GM19351 (cell line): ENCODE results near the gene DPH7.
"Not testable (repeated sequence)": the region's sequence is repeated elsewhere in the genome, so short reads cannot be mapped to it uniquely, and the experiment has no call there.

Experiments
- ATAC-seq: cut with Tn5 transposase; IDR thresholded peaks from one replicate; pipeline ENCODE4 v1.9.1; 2021; ENCODE audit warnings: mild to moderate bottlenecking, moderate library complexity; ENCODE audit not compliant: unreplicated experiment

DPH7 gene

DNA sequence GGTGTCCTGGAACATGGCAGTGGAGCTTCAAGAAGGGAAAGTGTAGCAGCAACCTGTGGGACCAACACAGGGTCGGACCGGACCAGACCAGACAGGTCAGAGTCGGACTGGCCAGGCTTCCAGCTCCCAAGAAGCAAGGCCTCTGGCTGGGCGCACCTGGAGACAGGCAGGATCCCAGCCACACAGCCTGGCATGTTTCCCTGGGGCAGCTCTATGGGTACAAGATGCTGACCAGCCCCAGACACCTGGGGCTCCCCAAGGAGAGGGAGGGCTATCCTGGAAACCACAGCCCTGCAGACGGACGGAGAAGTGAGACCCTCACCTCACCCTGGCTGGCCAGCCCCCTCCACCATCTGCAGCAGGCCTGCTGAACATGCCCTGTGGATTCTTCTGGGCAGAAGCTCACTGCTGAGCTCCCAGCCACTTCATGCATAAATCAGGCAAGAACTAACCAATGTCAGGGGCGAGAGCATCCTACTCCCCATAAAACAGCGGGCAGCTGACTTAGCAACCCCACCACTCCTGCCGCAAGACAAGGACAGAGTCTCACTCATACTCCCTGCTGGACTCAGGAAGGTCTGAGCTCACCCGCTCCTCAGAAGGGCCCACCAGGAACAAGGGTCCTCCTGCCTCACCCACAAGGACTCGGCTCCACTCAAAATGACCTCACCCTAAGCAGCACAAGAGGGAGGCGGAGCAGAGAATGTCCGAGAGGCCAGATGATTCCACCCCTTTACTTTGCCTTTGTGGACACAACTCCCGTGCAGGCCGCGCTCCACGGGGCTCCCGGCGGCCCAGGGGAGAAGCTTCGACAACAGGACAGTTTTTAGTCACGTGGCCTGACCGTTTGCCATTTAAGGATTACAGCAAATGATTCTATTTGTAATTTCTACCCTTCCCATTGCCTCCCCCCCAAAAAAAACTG, 2.9 kb upstream of the DPH7 start:
- no peak for ATAC-seq

DNA sequence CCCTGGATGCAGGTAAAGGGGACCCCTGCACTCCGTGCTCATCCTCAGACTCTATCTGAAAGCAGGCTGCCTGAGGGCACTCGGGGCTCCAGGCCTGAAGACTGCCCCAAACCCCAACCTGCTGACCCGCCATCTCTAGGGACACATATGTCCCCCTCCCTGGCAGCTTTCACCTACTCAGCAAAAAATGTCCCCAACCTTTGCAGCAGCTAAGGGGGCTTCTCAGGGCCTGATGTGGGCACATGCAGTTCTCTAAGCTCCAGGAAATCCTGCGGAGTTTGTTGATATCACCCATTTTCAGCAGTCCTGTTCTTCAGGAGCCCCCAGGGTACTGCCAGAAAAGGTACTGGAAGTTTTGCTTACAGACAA, 2.2 kb upstream of the DPH7 start:
- no peak for ATAC-seq

DNA sequence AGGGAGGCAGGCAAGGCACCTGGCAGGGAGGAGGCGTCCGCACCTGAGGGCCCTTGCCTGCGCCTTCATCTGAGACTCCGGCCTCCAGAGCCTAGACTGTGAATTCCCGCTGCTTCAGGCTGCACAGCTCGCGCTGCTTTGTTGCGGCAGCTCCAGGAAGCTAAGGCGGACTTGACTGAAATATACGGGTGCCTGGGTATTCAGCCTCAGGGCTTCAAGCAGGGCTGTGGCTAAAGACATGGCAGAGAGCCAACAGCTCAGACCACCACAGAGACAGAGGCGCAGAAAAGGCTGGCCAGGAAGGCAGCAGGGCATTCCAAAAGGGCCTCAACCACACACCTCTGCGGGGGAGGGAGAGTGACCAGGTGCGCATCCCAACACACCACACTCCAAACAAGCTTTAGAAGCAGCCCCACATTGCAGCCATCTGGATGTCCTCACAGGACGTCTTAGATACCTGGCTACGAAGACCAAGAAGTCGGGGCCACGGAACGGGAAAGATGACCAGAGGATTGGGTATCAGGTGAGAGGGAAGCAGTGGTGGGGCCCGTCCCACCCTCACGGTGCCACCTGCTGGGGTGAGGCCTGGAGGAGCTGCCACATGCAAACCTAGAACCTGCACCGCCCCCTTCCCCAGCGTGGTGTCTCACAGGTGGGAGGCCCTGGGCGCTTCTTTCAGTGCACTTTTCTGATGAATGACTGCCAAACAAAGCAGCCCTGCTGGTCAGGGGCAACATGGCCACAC, 1.7 kb upstream of the DPH7 start:
- no peak for ATAC-seq

GRCh38 chr9:137579259-137579604, 507 bp upstream of the DPH7 start:
- no peak for ATAC-seq

- ATAC-seq, result no peak
Observed at GRCh38 chr9:137575716-137576411, 2.9 kb downstream of the DPH7 start.

DNA sequence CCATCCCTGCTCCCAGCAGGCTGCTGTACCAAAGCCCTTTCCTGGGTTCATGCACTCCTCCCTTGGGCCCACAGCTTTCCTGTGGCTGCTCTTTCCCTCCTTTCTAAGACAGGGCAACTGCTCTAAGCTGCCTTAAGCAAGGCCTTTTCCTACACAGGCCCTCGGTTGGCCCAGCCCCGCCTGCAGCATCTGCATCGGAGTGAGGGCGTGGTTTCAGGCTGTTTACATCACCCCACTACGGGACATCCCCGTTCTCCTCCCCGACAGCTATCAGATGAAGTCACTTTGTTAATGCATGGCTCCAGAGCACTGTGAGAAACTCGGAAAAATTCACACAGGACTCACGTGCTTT, 3.4 kb downstream of the DPH7 start:
- no peak for ATAC-seq

- no peak for ATAC-seq
Observed at GRCh38 chr9:137574192-137574591, 4.5 kb downstream of the DPH7 start.

- no peak for ATAC-seq
Observed at GRCh38 chr9:137570566-137570965, 8.2 kb downstream of the DPH7 start.

DNA sequence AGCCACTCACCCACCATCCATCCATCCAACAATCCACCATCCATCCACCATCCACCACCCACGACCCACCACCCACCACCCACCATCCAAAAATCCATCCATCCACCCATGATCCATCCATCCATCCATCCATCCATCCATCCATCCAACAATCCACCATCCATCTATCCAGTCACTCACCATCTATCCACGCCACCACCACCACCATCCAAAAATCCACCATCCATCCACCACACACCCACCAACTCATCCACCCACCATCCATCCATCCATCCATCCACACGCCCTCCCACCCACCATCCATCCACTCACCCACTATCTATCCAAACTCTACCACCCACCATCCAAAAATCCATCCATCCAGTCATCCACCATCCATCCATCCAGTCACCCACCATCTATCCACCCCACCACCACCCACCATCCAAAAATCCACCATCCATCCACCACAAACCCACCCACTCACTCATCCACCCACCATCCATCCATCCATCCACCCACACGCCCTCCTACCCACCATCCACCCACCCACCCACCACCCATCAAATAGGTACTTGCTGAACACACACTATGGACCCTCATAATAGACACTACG, 9.0 kb downstream of the DPH7 start:
- ATAC-seq, result no peak

DNA sequence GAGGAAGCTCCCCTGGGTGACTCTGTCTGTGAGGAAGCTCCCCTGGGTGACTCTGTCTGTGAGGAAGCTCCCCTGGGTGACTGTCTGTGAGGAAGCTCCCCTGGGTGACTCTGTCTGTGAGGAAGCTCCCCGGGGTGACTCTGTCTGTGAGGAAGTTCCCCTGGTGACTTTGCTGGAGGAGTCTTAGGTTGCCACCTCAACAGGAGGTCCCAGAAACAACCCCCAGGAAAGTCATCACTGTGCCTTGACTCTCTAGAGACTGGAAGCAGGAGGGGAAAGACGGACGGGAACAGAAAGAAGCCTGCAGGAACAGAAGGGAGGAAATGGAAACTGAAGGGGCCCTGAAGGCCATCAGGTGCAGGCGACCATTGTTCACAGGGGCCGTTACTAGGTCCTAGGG, 10.3 kb downstream of the DPH7 start:
- not testable (repeated sequence) for ATAC-seq

- no peak for ATAC-seq
Observed at GRCh38 chr9:137564817-137565411, 13.8 kb downstream of the DPH7 start.

DNA sequence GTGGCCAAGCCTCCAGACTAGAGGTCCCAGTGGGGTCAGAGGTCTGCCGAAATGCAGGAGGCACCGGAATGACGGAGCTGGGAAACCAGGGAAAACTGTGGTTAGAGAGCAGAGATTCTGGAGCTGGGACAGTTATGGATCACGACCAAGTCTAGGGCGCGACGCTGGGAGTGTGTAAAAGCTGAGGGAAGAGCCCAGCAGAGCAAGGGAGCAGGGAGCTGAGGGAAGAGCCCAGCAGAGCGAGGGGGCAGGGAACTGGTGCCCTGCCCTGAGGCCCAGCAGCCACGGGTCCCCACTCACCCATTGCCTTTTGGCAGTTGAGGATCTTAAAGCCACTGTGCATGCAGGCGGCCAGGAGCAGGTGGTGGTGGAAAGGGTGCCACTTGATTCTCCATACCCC, 14.6 kb downstream of the DPH7 start:
- ATAC-seq, result no peak

DNA sequence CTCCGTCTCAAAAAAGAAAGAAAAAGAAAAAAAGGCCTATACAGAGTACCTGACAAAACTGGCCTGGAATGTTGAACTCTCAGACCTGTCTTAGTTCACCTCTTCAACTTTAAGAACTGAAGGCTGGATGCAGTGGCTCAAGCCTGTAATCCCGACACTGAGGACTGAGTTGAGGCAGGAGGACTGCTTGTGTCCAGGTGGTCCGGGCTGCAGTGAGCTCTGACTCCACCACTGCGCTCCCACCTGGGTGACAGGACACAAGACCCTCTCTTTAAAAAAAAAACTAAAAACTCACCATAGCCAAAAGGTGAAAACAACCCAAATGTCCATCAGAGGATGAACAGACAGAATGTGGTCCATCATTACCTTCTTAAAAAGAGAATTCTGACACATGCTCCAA, 20.6 kb downstream of the DPH7 start:
- no peak for ATAC-seq

GRCh38 chr9:137556069-137556838, 22.5 kb downstream of the DPH7 start:
- ATAC-seq, result no peak

GRCh38 chr9:137555179-137555578, 23.5 kb downstream of the DPH7 start:
- ATAC-seq, result no peak

DNA sequence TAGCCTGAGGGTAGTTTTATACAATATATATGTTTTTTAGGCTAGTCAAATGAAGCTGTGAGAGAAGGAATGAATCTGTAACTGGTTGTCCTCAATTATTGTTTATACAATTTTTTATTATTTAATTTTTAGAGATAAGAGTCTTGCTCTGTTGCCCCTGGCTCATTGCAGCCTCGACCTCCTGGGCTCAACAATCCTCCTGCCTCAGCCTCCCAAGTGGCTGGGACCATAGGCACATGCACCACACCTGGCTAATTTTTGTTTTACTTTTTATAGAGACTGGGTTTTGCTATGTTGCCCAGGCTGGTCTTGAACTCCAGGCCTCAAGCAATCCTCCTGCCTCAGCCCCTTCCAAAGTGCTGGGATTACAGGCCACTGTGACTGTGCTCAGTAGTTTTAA, 24.4 kb downstream of the DPH7 start:
- no peak for ATAC-seq

DNA sequence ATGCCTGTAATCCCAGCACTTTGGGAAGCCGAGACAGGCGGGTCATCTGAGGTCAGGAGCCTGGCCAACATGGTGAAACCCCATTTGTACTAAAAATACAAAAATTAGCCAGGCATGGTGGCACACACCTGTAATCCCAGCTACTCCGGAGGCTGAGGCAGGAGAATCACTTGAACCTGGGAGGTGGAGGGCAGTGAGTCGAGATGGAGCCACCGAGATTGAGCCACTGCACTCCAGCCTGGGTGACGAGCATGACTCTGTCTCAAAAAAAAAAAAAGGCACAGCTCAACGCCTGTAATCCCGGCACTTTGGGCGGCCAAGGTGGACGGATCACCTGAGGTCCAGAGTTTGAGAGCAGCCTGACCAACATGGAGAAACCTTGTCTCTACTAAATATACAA, 25.1 kb downstream of the DPH7 start:
- not testable (repeated sequence) for ATAC-seq

DNA sequence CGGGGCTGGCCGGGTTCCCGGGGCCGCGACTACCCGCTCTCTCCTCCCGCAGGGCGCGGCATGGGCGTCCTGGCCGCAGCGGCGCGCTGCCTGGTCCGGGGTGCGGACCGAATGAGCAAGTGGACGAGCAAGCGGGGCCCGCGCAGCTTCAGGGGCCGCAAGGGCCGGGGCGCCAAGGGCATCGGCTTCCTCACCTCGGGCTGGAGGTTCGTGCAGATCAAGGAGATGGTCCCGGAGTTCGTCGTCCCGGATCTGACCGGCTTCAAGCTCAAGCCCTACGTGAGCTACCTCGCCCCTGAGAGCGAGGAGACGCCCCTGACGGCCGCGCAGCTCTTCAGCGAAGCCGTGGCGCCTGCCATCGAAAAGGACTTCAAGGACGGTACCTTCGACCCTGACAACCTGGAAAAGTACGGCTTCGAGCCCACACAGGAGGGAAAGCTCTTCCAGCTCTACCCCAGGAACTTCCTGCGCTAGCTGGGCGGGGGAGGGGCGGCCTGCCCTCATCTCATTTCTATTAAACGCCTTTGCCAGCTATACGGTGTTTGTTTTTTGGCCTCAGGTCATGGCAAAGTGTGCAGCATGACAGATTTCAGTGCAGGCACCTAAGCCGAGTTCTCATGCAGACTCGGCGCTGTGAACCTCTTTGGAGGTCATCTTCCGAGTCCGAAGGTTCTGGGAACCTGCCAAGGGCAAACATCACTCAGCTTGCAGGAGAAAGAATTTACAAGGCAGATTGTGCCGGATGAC, 26.5 kb downstream of the DPH7 start:
- ATAC-seq, result peak; percentile 40

DNA sequence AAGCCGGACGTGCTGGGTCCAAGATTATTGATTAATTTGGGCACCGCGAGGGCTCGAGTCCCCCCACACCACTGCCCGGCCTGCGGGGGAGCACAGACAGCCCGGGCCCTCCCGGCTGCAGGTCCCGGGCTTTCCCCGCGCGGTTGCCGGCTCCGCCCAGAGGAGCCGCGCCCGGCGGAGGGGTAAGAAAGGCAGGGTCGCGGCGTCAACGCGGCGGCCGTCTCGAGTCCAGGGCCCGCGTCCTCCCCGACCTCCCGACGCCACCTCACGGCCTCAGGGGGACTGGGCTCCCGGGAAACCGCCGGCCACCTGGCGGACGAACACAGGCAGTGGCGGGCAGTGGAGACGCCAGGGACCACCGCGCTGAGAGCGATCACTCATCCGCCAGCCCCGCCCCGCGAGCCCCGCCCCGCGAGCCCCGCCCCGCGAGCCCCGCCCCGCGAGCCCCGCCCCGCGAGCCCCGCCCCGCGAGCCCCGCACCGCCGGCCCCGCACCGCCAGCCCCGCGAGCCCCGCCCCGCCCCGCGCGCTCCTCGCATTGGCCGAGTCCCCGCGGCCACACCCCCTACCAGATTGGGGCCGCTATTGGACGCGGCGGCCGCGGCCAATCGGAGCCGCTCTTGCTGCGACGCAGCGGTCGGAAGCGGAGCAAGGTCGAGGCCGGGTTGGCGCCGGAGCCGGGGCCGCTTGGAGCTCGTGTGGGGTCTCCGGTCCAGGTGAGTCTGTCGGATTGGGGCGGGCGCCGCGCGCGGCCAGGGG, 27.3 kb downstream of the DPH7 start, which contains the start of gene MRPL41:
MRPL41 (plus strand) TSS at position 616 of the 758 bp plus-strand sequence. CDS start 203 bp downstream, outside the sequence.
- peak; percentile 84 for ATAC-seq
